Calu3 (cell line): ENCODE results near the gene PLEKHA6. TPM values are rescaled to one million over a fixed set of nuclear protein-coding genes. Genes with fewer than 3 reads are reported as not detected.

Source experiments
- BruUV-seq: library from RNA; stranded (reverse); fragments of 400-500 nt; replicated peaks from 2 replicates; lab custom pipeline; 2021; lab: Mats Ljungman, UMichigan
- CTCF ChIA-PET: fragments of 300-600 bp; sonication (Branson Sonifier 250); formaldehyde crosslinking; loops from one replicate; lab custom pipeline; 2022; ENCODE audit warnings: antibody characterized with exemption; lab: Charles Lee
- DNase-seq: peaks from one replicate; pipeline ENCODE4 v3.0.0; 2022
- H3K27ac Mint-ChIP-seq: one replicate; pipeline ENCODE4 v1.8.0; 2022; ENCODE audit warnings: mixed read lengths; ENCODE audit not compliant: unreplicated experiment
- H3K27me3 Mint-ChIP-seq: one replicate; pipeline ENCODE4 v1.8.0; 2022; ENCODE audit warnings: mixed read lengths; ENCODE audit not compliant: unreplicated experiment
- H3K36me3 Mint-ChIP-seq: one replicate; pipeline ENCODE4 v1.8.0; 2022; ENCODE audit warnings: mild to moderate bottlenecking, moderate library complexity, mixed read lengths; ENCODE audit not compliant: insufficient read depth, unreplicated experiment
- H3K4me1 Mint-ChIP-seq: one replicate; pipeline ENCODE4 v1.8.0; 2022; ENCODE audit warnings: mild to moderate bottlenecking, low read depth, mixed read lengths; ENCODE audit not compliant: unreplicated experiment
- H3K4me3 Mint-ChIP-seq: one replicate; pipeline ENCODE4 v1.8.0; 2022; ENCODE audit warnings: mild to moderate bottlenecking, low read depth, moderate library complexity, mixed read lengths; ENCODE audit not compliant: unreplicated experiment
- H3K9me3 Mint-ChIP-seq: one replicate; pipeline ENCODE4 v1.8.0; 2022; ENCODE audit warnings: low read depth, mixed read lengths; ENCODE audit not compliant: unreplicated experiment
- intact Hi-C: fragments of 100-400 bp; cut with micrococcal nuclease; formaldehyde crosslinking; loops from one replicate; pipeline ENCODE4 v1.10.0; 2022; ENCODE audit not compliant: unreplicated experiment
- total RNA-seq: library from RNA; stranded (reverse); gene quantifications from 2 replicates; pipeline ENCODE4 v1.2.3, GENCODE V29; 2022
- TF ChIP-seq, protein P1 (sequence below): fragments of 200-600 bp; IDR thresholded peaks from one replicate; pipeline ENCODE4 v1.8.0; 2022; ENCODE audit warnings: antibody characterized with exemption; ENCODE audit not compliant: unreplicated experiment

PLEKHA6 gene
- total RNA-seq, 1 experiment from 2014 or later: 101 TPM

DNA sequence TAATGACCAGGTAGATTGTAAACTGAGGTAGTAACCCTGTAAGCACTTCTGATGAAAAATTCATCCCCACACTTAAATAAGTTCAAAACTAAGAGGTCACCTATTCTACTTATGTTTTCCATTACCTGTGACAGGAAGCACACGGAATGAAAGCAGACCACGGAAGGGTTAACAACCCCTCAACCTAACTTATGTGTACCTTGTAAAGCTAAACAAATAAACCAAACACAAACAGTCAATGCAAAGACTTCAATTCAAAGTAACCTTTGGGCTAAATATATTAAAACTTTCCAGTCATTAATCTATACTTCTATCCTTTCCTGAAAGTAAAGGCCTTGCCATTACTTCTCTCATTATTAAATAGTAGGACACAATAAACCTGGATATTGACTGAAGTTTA lies 44.9 kb upstream of the PLEKHA6 start:
- no peaks in the 10 kb centered on the region for H3K9me3 Mint-ChIP-seq
- peaks cover 92% of the 10 kb centered on the region for H3K36me3 Mint-ChIP-seq
- H3K4me1 Mint-ChIP-seq: peaks cover 8% of the 10 kb centered on the region
- H3K27me3 Mint-ChIP-seq: no peaks in the 10 kb centered on the region
- no TSS peak for BruUV-seq
- H3K27ac Mint-ChIP-seq: no peak overlapping the region
- intact Hi-C loops: no loop called here
- no peak for DNase-seq
- TF ChIP-seq, protein P1, sequence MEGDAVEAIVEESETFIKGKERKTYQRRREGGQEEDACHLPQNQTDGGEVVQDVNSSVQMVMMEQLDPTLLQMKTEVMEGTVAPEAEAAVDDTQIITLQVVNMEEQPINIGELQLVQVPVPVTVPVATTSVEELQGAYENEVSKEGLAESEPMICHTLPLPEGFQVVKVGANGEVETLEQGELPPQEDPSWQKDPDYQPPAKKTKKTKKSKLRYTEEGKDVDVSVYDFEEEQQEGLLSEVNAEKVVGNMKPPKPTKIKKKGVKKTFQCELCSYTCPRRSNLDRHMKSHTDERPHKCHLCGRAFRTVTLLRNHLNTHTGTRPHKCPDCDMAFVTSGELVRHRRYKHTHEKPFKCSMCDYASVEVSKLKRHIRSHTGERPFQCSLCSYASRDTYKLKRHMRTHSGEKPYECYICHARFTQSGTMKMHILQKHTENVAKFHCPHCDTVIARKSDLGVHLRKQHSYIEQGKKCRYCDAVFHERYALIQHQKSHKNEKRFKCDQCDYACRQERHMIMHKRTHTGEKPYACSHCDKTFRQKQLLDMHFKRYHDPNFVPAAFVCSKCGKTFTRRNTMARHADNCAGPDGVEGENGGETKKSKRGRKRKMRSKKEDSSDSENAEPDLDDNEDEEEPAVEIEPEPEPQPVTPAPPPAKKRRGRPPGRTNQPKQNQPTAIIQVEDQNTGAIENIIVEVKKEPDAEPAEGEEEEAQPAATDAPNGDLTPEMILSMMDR: no peak
- CTCF ChIA-PET: no interaction called here
- no peak overlapping the region for H3K4me3 Mint-ChIP-seq

DNA sequence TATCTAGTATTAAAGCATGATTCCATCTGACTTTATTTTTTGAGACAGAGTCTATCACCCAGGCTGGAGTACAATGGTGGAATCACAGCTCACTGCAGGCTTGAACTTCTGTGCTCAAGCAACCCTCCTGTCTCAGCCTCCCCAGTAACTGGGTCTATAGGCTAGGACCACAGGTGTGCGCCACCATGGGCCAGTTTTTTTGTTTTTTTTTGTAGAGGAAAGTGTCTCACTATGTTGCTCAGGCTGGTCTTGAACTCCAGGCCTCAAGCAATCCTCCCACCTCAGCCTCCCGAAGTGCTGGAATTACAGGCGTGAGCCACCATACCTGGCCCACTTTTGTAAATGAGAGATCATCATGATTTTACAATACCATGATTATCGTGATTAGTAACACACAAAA lies 42.7 kb upstream of the PLEKHA6 start:
- no peak overlapping the region for H3K4me3 Mint-ChIP-seq
- no peak overlapping the region for H3K27ac Mint-ChIP-seq
- CTCF ChIA-PET: no interaction called here
- no TSS peak for BruUV-seq
- peaks cover 17% of the 10 kb centered on the region for H3K4me1 Mint-ChIP-seq
- TF ChIP-seq, protein P1: no peak
- no peaks in the 10 kb centered on the region for H3K27me3 Mint-ChIP-seq
- intact Hi-C loops: no loop called here
- H3K36me3 Mint-ChIP-seq: peaks cover 86% of the 10 kb centered on the region
- H3K9me3 Mint-ChIP-seq: no peaks in the 10 kb centered on the region
- DNase-seq: no peak

DNA sequence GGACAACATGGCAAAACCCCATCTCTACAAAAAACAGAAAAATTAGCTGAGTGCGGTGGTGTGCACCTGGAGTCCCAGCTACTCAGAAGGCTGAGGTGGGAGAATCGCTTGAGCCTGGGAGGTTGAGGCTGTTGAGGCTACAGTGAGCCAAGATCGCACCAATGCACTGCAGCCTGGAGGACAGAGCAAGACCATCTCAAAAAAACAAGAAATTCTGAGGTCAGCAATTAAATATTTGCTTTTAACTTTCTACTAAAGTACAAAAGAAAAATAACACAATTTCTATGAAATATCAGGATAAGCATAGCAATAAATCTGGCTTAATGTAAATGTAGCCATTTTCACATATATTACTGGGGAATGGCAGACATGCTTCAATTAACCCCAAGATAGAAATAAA lies 42.0 kb upstream of the PLEKHA6 start:
- no peak overlapping the region for H3K27ac Mint-ChIP-seq

DNA sequence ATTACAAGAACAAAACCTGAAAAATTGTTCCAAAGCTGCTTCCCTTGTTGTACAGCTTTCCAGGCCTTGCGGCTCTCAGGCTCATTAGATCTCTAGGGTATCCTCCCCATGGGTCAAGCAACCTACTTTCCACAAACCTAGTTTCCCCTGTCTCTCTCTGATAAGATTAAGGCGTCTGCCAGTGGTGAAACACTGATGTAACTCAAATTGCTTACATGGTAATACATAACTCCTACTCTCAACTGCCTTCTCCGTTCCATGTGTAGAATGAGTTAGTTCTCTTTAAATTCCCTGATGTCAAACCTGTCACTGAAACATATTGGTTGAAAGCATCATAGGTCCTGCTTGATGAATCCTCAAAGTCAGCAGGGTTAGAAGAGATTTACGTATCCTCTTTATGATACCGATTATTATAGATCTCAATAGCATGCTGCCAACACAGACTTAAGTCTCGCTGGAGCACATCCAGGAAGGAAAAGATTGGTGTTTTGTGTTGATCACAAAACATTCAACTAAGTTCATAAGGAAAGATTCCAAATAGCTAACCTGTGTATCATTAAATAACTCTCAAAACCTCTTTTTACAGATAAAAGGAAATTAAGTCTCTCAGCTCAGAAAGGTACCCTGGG lies 41.3 kb upstream of the PLEKHA6 start:
- Mint-ChIP-seq H3K9me3 (no peaks in the 10 kb centered on the region), H3K4me3 (no peak overlapping the region), H3K36me3 (peaks cover 72% of the 10 kb centered on the region), H3K4me1 (peaks cover 17% of the 10 kb centered on the region), H3K27ac (no peak overlapping the region), H3K27me3 (no peaks in the 10 kb centered on the region)
- no TSS peak for BruUV-seq
- TF ChIP-seq, protein P1: no peak
- DNase-seq: no peak
- intact Hi-C loops: no loop called here
- CTCF ChIA-PET: no interaction called here

More for the DNA sequence above, 42.0 kb upstream of the PLEKHA6 start:
- Mint-ChIP-seq H3K9me3 (no peaks in the 10 kb centered on the region), H3K27me3 (no peaks in the 10 kb centered on the region), H3K36me3 (peaks cover 79% of the 10 kb centered on the region), H3K4me3 (no peak overlapping the region), H3K4me1 (peaks cover 17% of the 10 kb centered on the region)
- no TSS peak for BruUV-seq
- CTCF ChIA-PET: no interaction called here
- no peak for DNase-seq
- intact Hi-C loops: no loop called here
- TF ChIP-seq, protein P1: no peak
